ENCODE results near the gene AP5S1. TPM values are rescaled to one million over a fixed set of nuclear protein-coding genes. Genes with fewer than 3 reads are reported as not detected.

AP5S1 gene
- total RNA-seq = 11.0 and 19.6 TPM in 2 replicates

GRCh38 chr20:3820048-3820900, at the start of gene AP5S1:
Gene AP5S1, plus strand, starts transcription at chr20:3820547. Its CDS starts 1,571 bp downstream, at chr20:3822118.

GRCh38 chr20:3781153-3781910, 39.0 kb upstream of the AP5S1 start, which contains the start of gene SPEF1:
Gene SPEF1, minus strand, starts transcription at chr20:3781448. Its CDS starts 161 bp downstream, at chr20:3781287.

GRCh38 chr20:3786665-3787323, 33.6 kb upstream of the AP5S1 start, which contains the start of gene CENPB:
Gene CENPB, minus strand, starts transcription at chr20:3786740. Its CDS starts 257 bp downstream, at chr20:3786483.

GRCh38 chr20:3795511-3796468, 24.6 kb upstream of the AP5S1 start, which contains the start of gene CDC25B:
Gene CDC25B, plus strand, starts transcription at chr20:3796310. Its CDS starts 222 bp downstream, at chr20:3796532.

GRCh38 chr20:3846740-3847428, 26.5 kb downstream of the AP5S1 start, which contains the start of gene MAVS:
Gene MAVS, plus strand, starts transcription at chr20:3846834. Its CDS starts 7,791 bp downstream, at chr20:3854625.

Other genes starting within 250 kb of the AP5S1 start
- gene GFRA4, start 157.1 kb upstream of the AP5S1 start, total RNA-seq = not detected in 2 replicates
- gene ADAM33, start 138.5 kb upstream of the AP5S1 start, total RNA-seq = 0.04 TPM in 1 of 2 replicates, not detected in the other
- not detected in 2 replicates for gene SIGLEC1, start 107.9 kb upstream of the AP5S1 start, total RNA-seq
- not detected in 2 replicates for gene HSPA12B, start 87.9 kb upstream of the AP5S1 start, total RNA-seq
- 51.3 and 95.2 TPM in 2 replicates for gene ADISSP, start 52.8 kb upstream of the AP5S1 start, total RNA-seq
- not detected in 2 replicates for gene SPEF1, start 39.1 kb upstream of the AP5S1 start, total RNA-seq
- gene CENPB, start 33.8 kb upstream of the AP5S1 start, total RNA-seq = 53.6 and 84.6 TPM in 2 replicates
- gene CDC25B, start 24.2 kb upstream of the AP5S1 start, total RNA-seq = 58.4 and 103 TPM in 2 replicates
- 13.5 and 19.0 TPM in 2 replicates for gene MAVS, start 26.3 kb downstream of the AP5S1 start, total RNA-seq
- 27.3 and 29.2 TPM in 2 replicates for gene PANK2, start 68.8 kb downstream of the AP5S1 start, total RNA-seq
- gene RNF24, start 195.0 kb downstream of the AP5S1 start, total RNA-seq = 3.3 and 6.1 TPM in 2 replicates

All from hair follicular keratinocyte (primary cell).